ENCODE results near the gene MEIS3.

The MEIS3 gene

DNA sequence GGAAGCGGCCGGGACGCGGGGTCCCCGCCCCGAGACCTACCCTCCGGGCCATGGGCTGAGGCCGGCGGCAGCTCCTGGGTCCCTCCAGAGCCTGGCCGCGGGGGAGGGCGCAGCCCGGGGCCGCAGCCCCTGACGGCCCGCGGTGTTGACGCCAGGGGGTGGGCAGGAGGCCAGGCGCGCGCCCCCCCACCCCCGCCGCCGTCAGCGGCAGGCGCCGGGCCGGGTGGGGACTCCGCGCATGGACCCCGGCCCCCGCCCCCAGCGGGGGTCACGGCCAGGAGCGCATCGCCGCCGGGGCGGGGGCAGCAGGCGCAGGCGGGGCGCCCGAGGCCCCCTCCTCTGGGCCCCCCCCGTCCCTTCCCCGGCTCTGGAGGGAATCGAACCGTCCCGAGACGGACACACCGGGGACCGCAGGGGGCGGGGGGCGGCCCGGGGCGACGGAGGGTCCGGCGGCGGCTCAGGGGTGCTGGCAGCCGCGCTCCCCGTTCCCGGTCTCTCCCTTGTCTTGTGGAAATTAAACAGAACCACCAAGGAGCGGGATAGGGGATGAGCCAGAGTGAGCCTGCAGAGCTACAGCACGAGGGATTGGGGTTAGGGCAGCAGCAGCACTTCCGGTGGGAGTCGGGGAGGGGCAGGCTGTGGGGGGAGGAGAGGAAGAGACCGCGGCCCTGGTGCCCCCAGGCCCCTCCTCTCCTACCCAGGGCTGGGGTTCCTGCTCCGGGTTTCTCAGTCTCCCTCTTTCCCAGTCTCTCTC is at the start of gene MEIS3:
Gene MEIS3, minus strand, starts transcription at position 498 of the 754 bp plus-strand sequence. Its CDS starts 446 bp downstream, at position 52.
- H3K27ac ChIP-seq (ENCODE audit: low read depth, low read length), result no peak within 1 kb of the TSS
- H3K36me3 ChIP-seq (ENCODE audit: control insufficient read depth in 5 of 5, insufficient read depth in 5 of 5, low read length in 5 of 5), result peaks cover 0 to 4% (median 0%) of the 10 kb centered on the region in 5 donors
- H3K4me1 ChIP-seq (ENCODE audit: control insufficient read depth in 5 of 5, insufficient read depth in 5 of 5, low read length in 5 of 5), result peaks cover 0 to 15% (median 3%) of the 10 kb centered on the region in 5 donors
- H3K9me3 ChIP-seq (ENCODE audit: control insufficient read depth in 5 of 5, low read length in 5 of 5), result no peaks in the 10 kb centered on the region
- no peak within 1 kb of the TSS for H3K9ac ChIP-seq (ENCODE audit: low read length in 5 of 5)
- H3K27me3 ChIP-seq (ENCODE audit: control insufficient read depth in 5 of 5, insufficient read depth in 4 of 5, low read length in 5 of 5), result peaks cover 47 to 75% (median 73%) of the 10 kb centered on the region in 5 donors
- peak within 1 kb of the TSS in 4 of 5 donors; percentile 42 to 59 (median 54) for H3K4me3 ChIP-seq (ENCODE audit: low read depth in 1 of 5, low read length in 5 of 5)

GRCh38 chr19:47467914-47468313 is 48.6 kb upstream of the MEIS3 start:
- no peak overlapping the region for H3K27ac ChIP-seq (ENCODE audit: low read depth, low read length)
- no peak overlapping the region for H3K9ac ChIP-seq (ENCODE audit: low read length in 5 of 5)
- H3K4me3 ChIP-seq (ENCODE audit: low read depth in 1 of 5, low read length in 5 of 5), result no peak overlapping the region
- no peaks in the 10 kb centered on the region for H3K36me3 ChIP-seq (ENCODE audit: control insufficient read depth in 5 of 5, insufficient read depth in 5 of 5, low read length in 5 of 5)
- no peaks in the 10 kb centered on the region for H3K9me3 ChIP-seq (ENCODE audit: control insufficient read depth in 5 of 5, low read length in 5 of 5)
- H3K27me3 ChIP-seq (ENCODE audit: control insufficient read depth in 5 of 5, insufficient read depth in 4 of 5, low read length in 5 of 5), result peaks cover 42 to 66% (median 47%) of the 10 kb centered on the region in 5 donors
- peaks cover 0 to 5% (median 3%) of the 10 kb centered on the region in 5 donors for H3K4me1 ChIP-seq (ENCODE audit: control insufficient read depth in 5 of 5, insufficient read depth in 5 of 5, low read length in 5 of 5)

GRCh38 chr19:47465957-47466356 is 46.6 kb upstream of the MEIS3 start:
- Histone ChIP-seq H3K27me3 (ENCODE audit: control insufficient read depth in 5 of 5, insufficient read depth in 4 of 5, low read length in 5 of 5) (peaks cover 31 to 53% (median 39%) of the 10 kb centered on the region in 5 donors), H3K4me1 (ENCODE audit: control insufficient read depth in 5 of 5, insufficient read depth in 5 of 5, low read length in 5 of 5) (no peaks in the 10 kb centered on the region), H3K4me3 (ENCODE audit: low read depth in 1 of 5, low read length in 5 of 5) (no peak overlapping the region), H3K9me3 (ENCODE audit: control insufficient read depth in 5 of 5, low read length in 5 of 5) (no peaks in the 10 kb centered on the region), H3K9ac (ENCODE audit: low read length in 5 of 5) (no peak overlapping the region), H3K27ac (ENCODE audit: low read depth, low read length) (no peak overlapping the region), H3K36me3 (ENCODE audit: control insufficient read depth in 5 of 5, insufficient read depth in 5 of 5, low read length in 5 of 5) (no peaks in the 10 kb centered on the region)

- H3K27me3 ChIP-seq (ENCODE audit: control insufficient read depth in 5 of 5, insufficient read depth in 4 of 5, low read length in 5 of 5), result peaks cover 24 to 46% (median 32%) of the 10 kb centered on the region in 5 donors
- H3K9me3 ChIP-seq (ENCODE audit: control insufficient read depth in 5 of 5, low read length in 5 of 5), result no peaks in the 10 kb centered on the region
These were observed 45.5 kb upstream of the MEIS3 start for GRCh38 chr19:47464675-47465419.

GRCh38 chr19:47461876-47462275 is 42.5 kb upstream of the MEIS3 start:
- H3K9me3 ChIP-seq (ENCODE audit: control insufficient read depth in 5 of 5, low read length in 5 of 5), result peaks cover 0 to under 1% (median 0%) of the 10 kb centered on the region in 5 donors
- H3K36me3 ChIP-seq (ENCODE audit: control insufficient read depth in 5 of 5, insufficient read depth in 5 of 5, low read length in 5 of 5), result no peaks in the 10 kb centered on the region
- H3K4me1 ChIP-seq (ENCODE audit: control insufficient read depth in 5 of 5, insufficient read depth in 5 of 5, low read length in 5 of 5), result peaks cover 0 to 6% (median 0%) of the 10 kb centered on the region in 5 donors
- H3K4me3 ChIP-seq (ENCODE audit: low read depth in 1 of 5, low read length in 5 of 5), result no peak overlapping the region
- H3K9ac ChIP-seq (ENCODE audit: low read length in 5 of 5), result no peak overlapping the region
- peaks cover 23 to 49% (median 41%) of the 10 kb centered on the region in 5 donors for H3K27me3 ChIP-seq (ENCODE audit: control insufficient read depth in 5 of 5, insufficient read depth in 4 of 5, low read length in 5 of 5)
- H3K27ac ChIP-seq (ENCODE audit: low read depth, low read length), result no peak overlapping the region

More at GRCh38 chr19:47464675-47465419, 45.5 kb upstream of the MEIS3 start:
- no peak overlapping the region for H3K9ac ChIP-seq (ENCODE audit: low read length in 5 of 5)
- no peaks in the 10 kb centered on the region for H3K4me1 ChIP-seq (ENCODE audit: control insufficient read depth in 5 of 5, insufficient read depth in 5 of 5, low read length in 5 of 5)
- H3K36me3 ChIP-seq (ENCODE audit: control insufficient read depth in 5 of 5, insufficient read depth in 5 of 5, low read length in 5 of 5), result no peaks in the 10 kb centered on the region
- H3K27ac ChIP-seq (ENCODE audit: low read depth, low read length), result no peak overlapping the region
- no peak overlapping the region for H3K4me3 ChIP-seq (ENCODE audit: low read depth in 1 of 5, low read length in 5 of 5)

DNA sequence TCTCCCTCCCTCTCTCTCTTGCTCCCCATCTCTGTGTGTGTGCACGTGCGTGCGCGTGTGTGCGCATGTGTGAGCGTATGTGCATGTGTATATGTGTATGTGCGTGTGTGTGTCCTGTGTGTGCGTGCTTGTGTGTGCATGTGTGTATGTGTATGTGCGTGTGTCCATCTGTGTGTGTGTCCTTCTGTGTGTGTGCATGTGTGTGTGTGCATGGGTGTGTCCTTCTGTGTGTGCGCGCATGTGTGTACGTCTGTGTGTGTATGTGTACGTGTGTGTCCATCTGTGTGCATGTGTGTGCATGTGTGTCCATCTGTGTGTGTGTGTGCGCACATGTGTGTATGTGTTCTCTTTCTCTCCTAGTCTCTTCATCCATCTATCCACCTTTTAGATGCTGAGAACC is 40.1 kb upstream of the MEIS3 start:
- Histone ChIP-seq H3K27me3 (ENCODE audit: control insufficient read depth in 5 of 5, insufficient read depth in 4 of 5, low read length in 5 of 5) (peaks cover 26 to 53% (median 42%) of the 10 kb centered on the region in 5 donors), H3K4me1 (ENCODE audit: control insufficient read depth in 5 of 5, insufficient read depth in 5 of 5, low read length in 5 of 5) (peaks cover 0 to 6% (median 0%) of the 10 kb centered on the region in 5 donors), H3K9me3 (ENCODE audit: control insufficient read depth in 5 of 5, low read length in 5 of 5) (peaks cover 7 to 18% (median 13%) of the 10 kb centered on the region in 5 donors), H3K4me3 (ENCODE audit: low read depth in 1 of 5, low read length in 5 of 5) (no peak overlapping the region), H3K36me3 (ENCODE audit: control insufficient read depth in 5 of 5, insufficient read depth in 5 of 5, low read length in 5 of 5) (no peaks in the 10 kb centered on the region), H3K27ac (ENCODE audit: low read depth, low read length) (no peak overlapping the region), H3K9ac (ENCODE audit: low read length in 5 of 5) (no peak overlapping the region)

DNA sequence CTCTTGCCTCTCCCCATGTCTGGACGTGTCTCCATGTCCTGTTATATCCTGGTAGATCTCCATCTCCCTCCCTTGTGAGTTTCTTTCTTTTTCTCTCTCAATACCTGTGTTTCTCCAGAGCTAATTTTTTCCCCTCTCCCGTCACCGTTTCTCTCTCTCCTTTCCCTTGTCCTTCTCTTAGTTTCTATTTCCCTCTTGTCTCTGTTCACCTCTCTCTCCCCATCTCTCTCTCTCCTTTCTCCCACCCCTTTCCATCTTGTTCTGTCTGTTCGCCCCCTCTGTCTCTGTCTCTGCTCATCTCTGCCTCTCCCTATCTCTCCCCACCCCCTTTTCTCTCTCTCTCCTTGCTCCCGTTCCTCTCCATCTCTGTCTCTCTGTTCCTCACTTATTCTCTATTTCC is 39.3 kb upstream of the MEIS3 start:
- Histone ChIP-seq H3K36me3 (ENCODE audit: control insufficient read depth in 5 of 5, insufficient read depth in 5 of 5, low read length in 5 of 5) (no peaks in the 10 kb centered on the region), H3K27ac (ENCODE audit: low read depth, low read length) (no peak overlapping the region), H3K27me3 (ENCODE audit: control insufficient read depth in 5 of 5, insufficient read depth in 4 of 5, low read length in 5 of 5) (peaks cover 26 to 57% (median 45%) of the 10 kb centered on the region in 5 donors), H3K9me3 (ENCODE audit: control insufficient read depth in 5 of 5, low read length in 5 of 5) (peaks cover 7 to 18% (median 13%) of the 10 kb centered on the region in 5 donors), H3K9ac (ENCODE audit: low read length in 5 of 5) (no peak overlapping the region), H3K4me3 (ENCODE audit: low read depth in 1 of 5, low read length in 5 of 5) (no peak overlapping the region), H3K4me1 (ENCODE audit: control insufficient read depth in 5 of 5, insufficient read depth in 5 of 5, low read length in 5 of 5) (peaks cover 0 to 6% (median 0%) of the 10 kb centered on the region in 5 donors)

- peaks cover 0 to 6% (median 0%) of the 10 kb centered on the region in 5 donors for H3K4me1 ChIP-seq (ENCODE audit: control insufficient read depth in 5 of 5, insufficient read depth in 5 of 5, low read length in 5 of 5)
- H3K36me3 ChIP-seq (ENCODE audit: control insufficient read depth in 5 of 5, insufficient read depth in 5 of 5, low read length in 5 of 5), result no peaks in the 10 kb centered on the region
- no peak overlapping the region for H3K27ac ChIP-seq (ENCODE audit: low read depth, low read length)
- peaks cover 7 to 18% (median 13%) of the 10 kb centered on the region in 5 donors for H3K9me3 ChIP-seq (ENCODE audit: control insufficient read depth in 5 of 5, low read length in 5 of 5)
- no peak overlapping the region for H3K9ac ChIP-seq (ENCODE audit: low read length in 5 of 5)
- H3K27me3 ChIP-seq (ENCODE audit: control insufficient read depth in 5 of 5, insufficient read depth in 4 of 5, low read length in 5 of 5), result peaks cover 26 to 60% (median 45%) of the 10 kb centered on the region in 5 donors
- no peak overlapping the region for H3K4me3 ChIP-seq (ENCODE audit: low read depth in 1 of 5, low read length in 5 of 5)
These were observed 37.6 kb upstream of the MEIS3 start for GRCh38 chr19:47456721-47457474.

DNA sequence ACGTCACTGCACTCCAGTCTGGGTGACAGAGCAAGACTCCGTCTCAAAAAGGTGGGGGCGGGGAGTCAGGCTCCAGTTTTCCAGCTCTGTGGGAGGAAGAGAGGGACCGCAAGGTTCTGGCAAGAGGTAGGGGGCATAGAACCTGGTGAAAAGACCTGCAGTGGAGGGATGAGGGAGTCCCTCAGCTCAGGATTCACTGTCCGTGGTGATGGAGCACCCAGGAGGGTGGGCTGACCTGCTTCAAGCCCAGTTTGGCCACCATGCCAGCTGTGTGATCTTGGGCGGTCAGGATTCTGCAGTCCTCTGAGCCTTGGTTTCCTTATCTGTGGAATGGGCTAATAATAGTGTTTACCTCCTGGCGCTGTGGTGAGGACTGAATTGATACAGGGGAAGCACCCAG is 31.2 kb upstream of the MEIS3 start:
- Histone ChIP-seq H3K36me3 (ENCODE audit: control insufficient read depth in 5 of 5, insufficient read depth in 5 of 5, low read length in 5 of 5) (no peaks in the 10 kb centered on the region), H3K27me3 (ENCODE audit: control insufficient read depth in 5 of 5, insufficient read depth in 4 of 5, low read length in 5 of 5) (peaks cover 26 to 66% (median 48%) of the 10 kb centered on the region in 5 donors), H3K9ac (ENCODE audit: low read length in 5 of 5) (no peak overlapping the region)

More for the DNA sequence above, 31.2 kb upstream of the MEIS3 start:
- H3K9me3 ChIP-seq (ENCODE audit: control insufficient read depth in 5 of 5, low read length in 5 of 5), result peaks cover 2 to 6% (median 5%) of the 10 kb centered on the region in 5 donors
- H3K27ac ChIP-seq (ENCODE audit: low read depth, low read length), result no peak overlapping the region
- no peak overlapping the region for H3K4me3 ChIP-seq (ENCODE audit: low read depth in 1 of 5, low read length in 5 of 5)
- H3K4me1 ChIP-seq (ENCODE audit: control insufficient read depth in 5 of 5, insufficient read depth in 5 of 5, low read length in 5 of 5), result peaks cover 0 to 22% (median 11%) of the 10 kb centered on the region in 5 donors
